HEK293 (cell line): ENCODE data around the gene RYR2.

Experiments
- ZNF26 ChIP-seq: fragments of 450-650 bp; formaldehyde crosslinking; IDR thresholded peaks from 2 replicates; pipeline ENCODE4 v1.5.1; 2016; ENCODE audit warnings: missing biosample characterization, missing genetic modification characterization
- ZNF830 ChIP-seq: fragments of 450-650 bp; IDR thresholded peaks from 2 replicates; pipeline ENCODE4 v1.5.0; 2018; ENCODE audit warnings: missing biosample characterization, missing genetic modification characterization, low read depth, mild to moderate bottlenecking, moderate library complexity
- TF ChIP-seq, protein P1 (sequence below): fragments of 450-650 bp; formaldehyde crosslinking; IDR thresholded peaks from 2 replicates; pipeline ENCODE4 v1.5.1; 2016; ENCODE audit warnings: missing biosample characterization, missing genetic modification characterization

DNA sequence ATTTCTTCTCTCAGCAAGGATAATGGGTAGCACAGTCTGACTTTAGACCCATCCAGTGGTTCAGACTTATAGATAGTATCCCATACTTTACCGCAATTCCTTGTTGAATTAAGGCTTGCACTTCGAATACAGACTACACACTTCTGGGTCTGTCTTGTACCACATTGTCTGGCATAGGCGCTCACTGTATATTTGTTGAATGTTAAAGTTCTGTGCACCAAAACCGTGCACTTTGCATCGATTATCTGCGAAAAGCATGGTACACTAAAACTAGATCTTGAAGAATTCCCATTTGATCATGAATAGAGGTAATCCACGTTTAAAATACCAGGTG is 556 bp upstream of the RYR2 start:
- TF ChIP-seq, protein P1, sequence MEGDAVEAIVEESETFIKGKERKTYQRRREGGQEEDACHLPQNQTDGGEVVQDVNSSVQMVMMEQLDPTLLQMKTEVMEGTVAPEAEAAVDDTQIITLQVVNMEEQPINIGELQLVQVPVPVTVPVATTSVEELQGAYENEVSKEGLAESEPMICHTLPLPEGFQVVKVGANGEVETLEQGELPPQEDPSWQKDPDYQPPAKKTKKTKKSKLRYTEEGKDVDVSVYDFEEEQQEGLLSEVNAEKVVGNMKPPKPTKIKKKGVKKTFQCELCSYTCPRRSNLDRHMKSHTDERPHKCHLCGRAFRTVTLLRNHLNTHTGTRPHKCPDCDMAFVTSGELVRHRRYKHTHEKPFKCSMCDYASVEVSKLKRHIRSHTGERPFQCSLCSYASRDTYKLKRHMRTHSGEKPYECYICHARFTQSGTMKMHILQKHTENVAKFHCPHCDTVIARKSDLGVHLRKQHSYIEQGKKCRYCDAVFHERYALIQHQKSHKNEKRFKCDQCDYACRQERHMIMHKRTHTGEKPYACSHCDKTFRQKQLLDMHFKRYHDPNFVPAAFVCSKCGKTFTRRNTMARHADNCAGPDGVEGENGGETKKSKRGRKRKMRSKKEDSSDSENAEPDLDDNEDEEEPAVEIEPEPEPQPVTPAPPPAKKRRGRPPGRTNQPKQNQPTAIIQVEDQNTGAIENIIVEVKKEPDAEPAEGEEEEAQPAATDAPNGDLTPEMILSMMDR, result no peak
- TF ChIP-seq ZNF830 (tag by site-specific recombination) (no peak), ZNF26 (tag by site-specific recombination) (no peak)
